Measurements from ENCODE around the gene CREBRF.

Gene CREBRF

DNA sequence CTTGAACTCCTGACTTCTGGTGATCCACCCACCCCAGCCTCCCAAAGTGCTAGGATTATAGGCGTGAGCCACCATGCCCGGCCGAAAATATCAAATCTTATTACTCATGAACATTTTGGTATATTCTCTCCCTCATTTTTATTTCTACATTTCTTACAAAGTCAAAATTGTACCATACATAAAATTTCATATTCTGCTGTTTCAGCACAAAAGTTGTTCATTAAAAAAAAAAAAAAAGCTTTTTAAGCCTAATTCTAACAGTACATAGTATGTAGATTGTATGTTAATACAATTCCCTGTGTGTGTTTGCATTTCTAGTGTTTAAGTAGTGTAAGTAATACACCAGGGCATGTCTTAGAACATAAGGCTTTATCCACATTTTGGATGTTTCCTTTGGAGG, 103.1 kb downstream of the CREBRF start:
- TF ChIP-seq, protein P1, sequence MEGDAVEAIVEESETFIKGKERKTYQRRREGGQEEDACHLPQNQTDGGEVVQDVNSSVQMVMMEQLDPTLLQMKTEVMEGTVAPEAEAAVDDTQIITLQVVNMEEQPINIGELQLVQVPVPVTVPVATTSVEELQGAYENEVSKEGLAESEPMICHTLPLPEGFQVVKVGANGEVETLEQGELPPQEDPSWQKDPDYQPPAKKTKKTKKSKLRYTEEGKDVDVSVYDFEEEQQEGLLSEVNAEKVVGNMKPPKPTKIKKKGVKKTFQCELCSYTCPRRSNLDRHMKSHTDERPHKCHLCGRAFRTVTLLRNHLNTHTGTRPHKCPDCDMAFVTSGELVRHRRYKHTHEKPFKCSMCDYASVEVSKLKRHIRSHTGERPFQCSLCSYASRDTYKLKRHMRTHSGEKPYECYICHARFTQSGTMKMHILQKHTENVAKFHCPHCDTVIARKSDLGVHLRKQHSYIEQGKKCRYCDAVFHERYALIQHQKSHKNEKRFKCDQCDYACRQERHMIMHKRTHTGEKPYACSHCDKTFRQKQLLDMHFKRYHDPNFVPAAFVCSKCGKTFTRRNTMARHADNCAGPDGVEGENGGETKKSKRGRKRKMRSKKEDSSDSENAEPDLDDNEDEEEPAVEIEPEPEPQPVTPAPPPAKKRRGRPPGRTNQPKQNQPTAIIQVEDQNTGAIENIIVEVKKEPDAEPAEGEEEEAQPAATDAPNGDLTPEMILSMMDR (IDR thresholded peaks at IDR 0.05; ENCODE audit: extremely low read depth, missing control alignments): no peak
- DNase-seq (ENCODE audit: low spot score): no peak

DNA sequence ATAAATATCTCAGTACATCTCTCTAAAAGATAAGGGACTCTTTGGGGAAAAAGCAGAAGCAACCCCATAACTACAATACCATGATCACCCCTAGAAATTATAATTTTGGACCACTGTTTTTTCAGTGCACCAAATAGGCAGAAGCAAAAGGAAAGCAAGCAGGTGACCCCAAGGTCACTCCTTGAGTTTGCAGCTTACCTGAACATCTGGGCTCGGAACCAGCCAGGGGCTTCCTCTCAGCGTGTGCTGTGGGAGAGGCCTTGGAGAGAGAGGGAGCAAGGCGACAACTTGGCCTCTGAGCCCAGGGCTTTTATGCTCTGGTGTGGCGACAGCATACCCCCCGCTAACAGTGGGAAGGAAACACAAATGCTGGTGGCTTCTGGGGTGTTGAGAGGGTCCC, 105.0 kb downstream of the CREBRF start:
- no peak for DNase-seq (ENCODE audit: low spot score)
- TF ChIP-seq, protein P1 (IDR thresholded peaks at IDR 0.05; ENCODE audit: extremely low read depth, missing control alignments): no peak

DNA sequence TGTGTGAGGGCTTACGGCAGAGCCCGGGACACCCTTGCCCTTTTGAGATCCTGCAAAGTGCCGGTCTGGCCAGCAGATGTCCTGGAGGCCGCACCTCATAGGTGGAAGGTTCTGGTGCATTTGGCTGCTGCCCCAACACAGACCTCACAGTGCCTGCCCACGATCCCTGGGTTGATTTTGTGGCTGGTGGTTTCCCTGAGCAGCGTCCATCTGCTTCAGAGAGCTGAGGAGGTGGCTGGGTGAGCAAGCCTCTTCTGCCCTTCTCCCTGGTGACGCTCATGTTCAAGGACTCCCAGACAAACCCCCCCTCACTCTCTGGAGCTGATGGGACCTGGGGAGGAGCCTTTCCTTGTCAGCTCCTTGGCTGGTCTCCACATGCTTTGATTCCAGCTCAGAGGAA, 107.1 kb downstream of the CREBRF start:
- no peak for DNase-seq (ENCODE audit: low spot score)

DNA sequence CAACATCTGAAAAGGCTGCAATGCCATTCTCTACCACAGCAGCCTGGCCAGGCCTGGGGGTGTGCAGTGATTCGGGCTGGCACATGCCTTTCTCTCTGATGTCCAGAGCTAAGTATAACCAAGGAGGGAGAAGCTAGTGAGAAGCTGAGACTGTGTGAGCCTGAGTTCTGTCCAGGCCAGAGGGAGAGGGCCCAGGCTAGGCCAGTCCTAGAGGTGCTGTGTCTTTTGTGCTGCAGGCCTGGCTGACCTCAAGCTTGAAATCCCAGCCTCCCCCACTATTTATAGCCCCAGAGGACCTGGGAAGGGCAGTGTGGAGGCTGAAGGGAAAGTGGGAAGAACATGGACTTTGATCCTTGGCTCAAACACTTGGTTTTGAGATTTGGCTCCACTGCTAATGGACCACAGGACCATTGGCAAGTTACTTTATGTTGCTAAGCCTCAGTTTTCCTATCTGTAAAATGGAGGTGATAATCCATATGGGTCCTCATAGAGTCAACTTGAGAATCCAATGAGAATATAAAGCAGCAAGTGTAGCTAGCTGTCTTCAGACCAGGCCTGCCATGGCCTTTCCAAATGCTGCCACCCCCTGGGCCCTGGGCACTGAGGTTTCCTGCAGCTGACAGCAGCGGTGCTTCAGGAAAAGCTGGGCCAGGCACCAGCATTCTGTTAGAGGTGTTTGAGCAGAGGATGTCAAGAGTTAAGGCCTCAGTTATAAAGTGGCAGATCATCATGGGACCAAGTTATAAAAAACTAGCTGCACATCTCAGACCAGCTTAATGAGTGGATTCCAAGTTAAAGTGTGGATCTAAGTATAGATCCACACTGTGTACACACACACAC, 109.2 kb downstream of the CREBRF start:
- DNase-seq (ENCODE audit: low spot score): no peak
- TF ChIP-seq, protein P1 (IDR thresholded peaks at IDR 0.05; ENCODE audit: extremely low read depth, missing control alignments): no peak

More for the DNA sequence above, 107.1 kb downstream of the CREBRF start:
- TF ChIP-seq, protein P1 (IDR thresholded peaks at IDR 0.05; ENCODE audit: extremely low read depth, missing control alignments): no peak

DNA sequence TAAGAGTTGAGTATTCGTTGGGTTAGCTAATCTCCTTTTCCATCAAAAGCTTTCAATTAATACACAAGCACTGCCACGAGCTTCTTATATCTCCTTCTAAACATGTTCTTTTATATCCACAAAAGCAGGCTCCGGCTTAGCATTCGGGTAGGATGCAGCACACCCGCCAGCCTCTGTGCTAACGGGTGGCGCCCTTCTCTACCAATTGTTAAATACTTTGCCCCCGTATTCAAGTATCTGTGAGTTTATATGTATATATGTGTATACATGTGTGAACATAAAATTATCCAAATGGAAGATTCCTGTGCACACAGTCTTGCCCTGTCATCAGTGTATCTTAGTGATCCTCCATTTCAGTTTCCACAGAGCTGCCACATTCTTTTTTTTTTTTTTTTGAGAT, 116.0 kb downstream of the CREBRF start:
- TF ChIP-seq, protein P1 (IDR thresholded peaks at IDR 0.05; ENCODE audit: extremely low read depth, missing control alignments): no peak
- DNase-seq (ENCODE audit: low spot score): no peak

DNA sequence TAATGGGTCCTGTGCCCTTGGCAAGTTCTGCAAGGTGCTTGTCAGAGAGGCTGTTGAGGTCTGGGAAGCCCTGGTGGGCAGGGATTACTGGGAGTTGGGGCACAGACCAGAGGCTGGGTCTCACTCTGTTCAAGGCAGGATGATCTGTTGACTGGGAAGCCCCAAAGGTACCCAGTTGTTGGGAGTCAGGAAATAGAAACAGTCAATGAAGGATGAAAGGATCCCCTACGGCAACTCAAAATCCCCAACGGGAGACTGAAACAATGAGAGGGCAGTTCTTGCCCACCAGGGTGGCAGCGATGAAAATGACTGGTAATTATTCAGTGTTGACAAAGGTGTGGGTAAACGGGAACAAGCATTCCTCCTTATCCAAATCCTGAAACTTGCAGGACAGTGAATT, 119.4 kb downstream of the CREBRF start:
- no peak for DNase-seq (ENCODE audit: low spot score)
- TF ChIP-seq, protein P1 (IDR thresholded peaks at IDR 0.05; ENCODE audit: extremely low read depth, missing control alignments): no peak

DNA sequence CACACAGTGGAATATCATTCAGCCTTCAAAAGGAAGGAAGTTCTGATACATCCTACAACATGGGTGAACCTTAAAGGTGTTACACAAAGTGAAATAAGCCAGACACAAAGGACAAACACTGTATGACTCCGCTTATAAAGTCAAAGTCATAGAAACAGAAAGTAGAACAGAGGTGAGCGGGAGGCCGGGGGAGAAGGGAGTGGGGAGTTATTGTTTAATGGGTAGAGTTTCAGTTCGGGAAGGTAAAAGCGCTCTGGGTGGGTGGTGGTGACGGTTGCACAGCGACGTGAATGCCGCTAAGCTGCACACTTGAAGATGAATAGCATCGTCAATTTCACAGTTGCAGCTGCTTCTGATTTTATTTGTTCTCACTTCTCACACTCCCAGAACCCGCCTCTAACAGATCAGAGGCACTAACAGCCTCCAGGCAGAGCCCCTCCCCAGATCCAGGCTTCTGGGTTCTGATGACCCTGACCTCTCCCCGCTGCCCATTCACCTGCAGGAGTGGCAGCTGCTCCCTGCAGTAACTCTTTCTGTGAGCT, 122.3 kb downstream of the CREBRF start:
- no peak for DNase-seq (ENCODE audit: low spot score)
- TF ChIP-seq, protein P1 (IDR thresholded peaks at IDR 0.05; ENCODE audit: extremely low read depth, missing control alignments): no peak

All from GM20000 (cell line).